ENCODE measurements around the gene TMEM156.

DNA sequence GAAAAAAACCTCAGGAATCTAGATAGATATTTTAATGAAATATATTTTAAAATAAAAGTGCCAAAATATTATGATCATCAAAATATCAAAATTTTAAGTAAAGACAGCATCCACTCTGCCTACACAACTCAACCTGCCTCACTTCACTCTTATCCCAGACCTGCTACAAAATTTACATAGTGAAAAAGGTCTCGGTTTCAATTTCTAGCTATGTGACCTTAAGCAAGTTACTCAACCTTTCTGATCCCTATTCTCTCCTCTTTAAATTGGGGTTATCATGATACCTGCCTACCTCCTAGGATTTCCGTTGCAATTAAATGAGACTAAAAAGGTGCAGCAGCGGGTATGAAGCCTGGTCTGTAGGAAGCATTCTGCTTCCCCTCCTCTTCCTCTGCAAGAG lies 91.7 kb downstream of the TMEM156 start:
- no peak for TF ChIP-seq POLR2A (IDR thresholded peaks at IDR 0.05)
- TF ChIP-seq CTCF (IDR thresholded peaks at IDR 0.05 in 4 of 5, conservative IDR thresholded peaks at IDR 0.05 in 1 of 5): no peak

Data from gastrocnemius medialis (tissue), 4 donors.